HG03439 (cell line): ENCODE measurements around the gene LACRT.
A peak's percentile ranks its signal among the peaks of the same experiment; 100 is the strongest.

Experiments
- ATAC-seq: cut with Tn5 transposase; IDR thresholded peaks from one replicate; pipeline ENCODE4 v1.9.1; 2021; ENCODE audit warnings: mild to moderate bottlenecking, moderate library complexity; ENCODE audit not compliant: unreplicated experiment

LACRT gene, protein sequence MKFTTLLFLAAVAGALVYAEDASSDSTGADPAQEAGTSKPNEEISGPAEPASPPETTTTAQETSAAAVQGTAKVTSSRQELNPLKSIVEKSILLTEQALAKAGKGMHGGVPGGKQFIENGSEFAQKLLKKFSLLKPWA

DNA sequence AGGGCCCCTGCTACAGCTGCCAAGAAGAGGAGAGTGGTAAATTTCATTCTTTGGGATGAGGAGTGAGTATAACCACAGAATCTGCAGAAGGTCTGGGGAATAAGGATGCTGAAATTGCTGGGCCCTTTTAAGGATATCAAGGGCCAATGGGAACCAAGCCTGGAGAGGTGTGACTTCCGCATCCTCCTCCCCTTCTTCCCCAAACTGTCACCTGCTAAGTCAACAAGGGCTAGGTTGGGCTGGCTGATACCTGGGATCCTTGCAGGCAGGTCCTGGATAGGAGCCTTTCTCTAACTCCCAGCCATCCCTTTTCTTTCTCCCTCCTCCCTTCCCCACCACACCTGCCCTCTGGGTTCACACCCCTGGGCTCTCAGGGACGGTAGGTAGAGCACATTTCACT lies at the start of gene LACRT:
LACRT (minus strand) TSS at position 101 of the 400 bp plus-strand sequence; CDS start at position 47, 54 bp downstream.
- no peak for ATAC-seq

DNA sequence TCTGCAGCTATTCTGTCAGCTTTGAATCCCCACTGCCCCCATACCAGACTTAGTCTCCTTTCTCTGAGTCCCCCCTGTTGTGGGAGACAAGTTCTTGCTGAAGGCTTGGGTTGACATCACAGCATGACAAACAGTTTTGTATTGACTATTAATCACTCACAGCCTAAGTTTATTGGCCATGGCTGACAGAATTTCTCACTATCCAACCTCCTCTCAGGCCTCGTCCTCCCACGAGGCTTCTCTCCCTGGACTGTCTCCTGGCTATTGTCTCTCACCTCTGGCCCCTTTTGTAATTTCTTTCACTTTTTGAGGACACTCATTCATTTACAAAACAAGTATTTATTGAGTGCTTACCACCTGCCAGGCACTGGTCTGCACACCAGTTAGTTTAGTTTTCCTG lies 48.7 kb upstream of the LACRT start:
- ATAC-seq: no peak

DNA sequence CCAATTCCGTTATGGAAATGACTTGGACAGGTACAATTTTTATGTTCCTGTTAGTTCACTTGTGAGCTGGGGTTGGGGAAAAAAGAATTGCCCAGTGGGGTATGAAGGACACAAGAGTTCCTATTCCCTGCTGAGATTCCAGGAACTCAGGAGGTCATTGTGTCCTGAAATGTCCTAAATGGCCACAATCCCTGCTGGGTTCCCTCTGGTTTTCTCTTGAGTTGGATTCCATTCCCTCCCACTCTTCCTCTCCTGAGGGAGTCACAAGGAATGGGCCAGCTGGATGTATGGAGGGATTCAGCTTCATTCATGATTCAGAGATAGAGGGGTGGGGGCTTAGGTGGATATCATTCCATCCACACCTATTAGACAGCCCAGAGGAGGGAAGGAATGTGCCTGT lies 48.0 kb upstream of the LACRT start:
- ATAC-seq: no peak

DNA sequence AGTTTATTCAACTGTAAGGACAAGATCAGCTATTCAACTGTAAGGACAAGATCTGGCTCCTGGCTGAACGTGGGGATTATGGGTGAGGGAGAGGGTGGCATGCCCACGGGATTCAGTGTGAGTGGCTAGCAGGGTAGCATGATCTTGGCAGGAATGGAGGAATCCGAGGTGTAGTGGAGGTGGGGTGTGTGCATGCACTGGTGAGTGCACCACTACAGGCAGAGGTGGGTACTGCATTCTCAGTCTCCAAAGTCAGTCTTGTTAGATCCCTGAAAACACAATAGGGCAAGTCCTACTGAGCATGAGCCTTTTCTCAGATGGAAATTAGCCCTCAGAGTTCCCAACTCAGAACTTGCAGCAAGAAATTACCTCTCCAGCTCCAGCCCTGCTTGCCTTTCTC lies 45.7 kb upstream of the LACRT start:
- ATAC-seq: peak; percentile 80

DNA sequence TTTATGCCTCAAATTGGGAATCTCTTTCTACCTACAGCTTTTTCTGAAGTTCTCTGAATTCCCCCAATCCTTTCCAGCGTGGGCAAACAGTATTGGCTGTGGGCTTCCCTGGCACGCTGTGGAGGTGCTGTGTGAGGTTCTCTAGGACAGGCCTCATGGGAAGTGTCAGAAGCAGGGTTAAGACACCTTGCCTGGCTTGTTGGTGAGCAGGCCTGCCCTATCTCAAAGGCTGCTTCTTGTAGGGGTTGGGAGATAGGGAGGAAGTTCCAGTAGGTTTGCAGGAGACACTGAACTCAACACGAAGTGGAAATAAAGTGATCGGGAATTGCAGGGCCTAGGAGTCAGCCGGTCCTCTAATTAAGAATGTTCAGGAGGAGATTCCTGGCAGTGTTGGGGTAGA lies 43.4 kb upstream of the LACRT start:
- ATAC-seq: no peak

DNA sequence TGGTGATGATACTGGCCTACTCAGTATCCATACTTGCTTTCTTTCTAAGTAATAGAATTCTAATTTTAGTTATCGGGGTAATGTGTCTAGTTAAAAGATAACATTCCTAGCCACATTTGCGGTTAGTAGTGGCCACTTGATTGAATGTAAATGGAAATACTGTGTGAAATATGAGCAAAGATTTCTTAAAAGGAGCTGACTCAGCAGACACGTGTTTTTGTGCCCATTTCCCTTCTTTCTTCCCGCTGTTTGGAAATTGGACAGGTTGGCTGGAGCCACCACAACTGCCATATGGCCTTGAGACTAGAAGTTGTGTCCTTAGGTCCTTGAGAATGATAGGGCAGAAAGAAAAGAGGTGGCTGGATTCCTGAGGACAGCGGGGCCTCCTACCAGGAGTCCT lies 33.2 kb upstream of the LACRT start:
- no peak for ATAC-seq

DNA sequence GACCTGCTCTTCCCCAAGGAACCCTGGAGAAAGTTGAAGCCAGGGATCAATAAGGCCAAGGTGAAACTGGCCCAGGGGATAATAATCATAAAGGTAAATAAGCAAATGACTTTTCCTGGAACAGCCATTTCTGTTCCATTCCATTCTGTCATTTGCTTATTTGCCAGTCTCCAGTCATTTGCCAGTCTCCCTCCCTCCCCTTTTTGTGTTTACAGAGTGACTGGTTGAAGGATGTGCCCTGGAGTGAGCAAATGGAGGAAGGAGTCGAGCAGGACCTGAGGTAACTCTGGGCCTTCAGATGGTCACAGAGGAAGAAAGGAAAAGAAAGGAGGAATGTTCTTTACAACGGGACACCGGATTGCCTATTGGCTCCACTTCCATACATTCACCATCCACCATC lies 31.3 kb upstream of the LACRT start:
- no peak for ATAC-seq

DNA sequence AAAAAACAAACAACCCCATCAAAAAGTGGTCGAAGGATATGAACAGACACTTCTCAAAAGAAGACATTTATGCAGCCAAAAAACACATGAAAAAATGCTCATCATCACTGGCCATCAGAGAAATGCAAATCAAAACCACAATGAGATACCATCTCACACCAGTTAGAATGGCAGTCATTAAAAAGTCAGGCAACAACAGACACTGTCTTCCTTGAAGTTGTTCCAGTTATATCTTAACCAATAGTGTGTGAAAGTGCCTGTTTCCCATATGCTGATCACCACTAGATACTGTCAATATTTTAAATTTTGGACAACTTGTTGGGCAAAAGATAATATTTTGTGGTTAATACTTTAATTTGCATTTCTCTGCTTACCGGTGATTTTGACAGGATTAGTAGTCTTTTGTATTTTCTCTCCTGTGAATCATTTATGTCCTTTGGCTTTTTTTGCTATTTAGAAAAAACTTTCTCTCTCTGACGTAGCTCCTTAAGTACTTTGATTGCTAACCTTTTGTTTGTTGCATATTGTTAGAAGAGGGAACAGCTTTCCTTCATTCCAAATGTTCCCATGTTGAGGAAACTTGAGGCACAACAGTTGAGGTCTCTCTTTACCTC lies 30.4 kb upstream of the LACRT start:
- ATAC-seq: peak; percentile 53

DNA sequence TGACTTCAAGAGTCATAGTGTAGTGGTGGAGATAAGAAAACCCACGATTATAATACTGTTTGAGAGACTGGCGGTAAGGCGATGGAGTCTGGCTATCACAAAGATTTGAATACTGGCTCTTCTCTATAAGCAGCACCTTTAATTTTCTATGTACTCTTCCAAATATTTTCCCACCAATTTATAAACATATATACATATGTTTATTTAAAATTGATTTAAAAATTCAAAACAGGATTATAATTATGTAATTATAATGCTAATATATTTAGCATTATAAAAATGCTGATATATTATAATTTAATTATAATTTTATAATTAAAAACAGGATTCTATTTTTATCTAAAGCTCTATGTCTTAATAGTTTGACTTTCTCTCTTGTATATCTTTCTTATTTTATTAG lies 28.9 kb upstream of the LACRT start:
- ATAC-seq: no peak

DNA sequence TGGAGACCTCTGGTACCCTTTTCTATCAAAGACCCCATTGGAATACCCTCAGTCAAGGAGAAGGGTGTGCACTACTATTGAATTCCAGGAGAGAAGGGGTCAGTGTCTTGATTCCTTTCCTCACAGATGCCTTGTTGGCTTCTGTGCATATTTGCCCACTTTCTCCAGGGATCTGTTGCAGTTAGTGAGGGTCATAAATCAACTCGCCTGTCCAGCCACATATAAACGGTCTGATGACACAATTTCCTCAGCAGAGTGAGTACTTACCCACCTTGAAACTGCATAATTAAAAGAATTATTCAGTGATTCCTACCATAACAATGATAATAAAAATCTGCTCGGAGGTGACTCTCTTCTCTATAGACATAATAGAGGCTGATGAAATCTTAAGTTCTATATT lies 27.3 kb upstream of the LACRT start:
- ATAC-seq: no peak

DNA sequence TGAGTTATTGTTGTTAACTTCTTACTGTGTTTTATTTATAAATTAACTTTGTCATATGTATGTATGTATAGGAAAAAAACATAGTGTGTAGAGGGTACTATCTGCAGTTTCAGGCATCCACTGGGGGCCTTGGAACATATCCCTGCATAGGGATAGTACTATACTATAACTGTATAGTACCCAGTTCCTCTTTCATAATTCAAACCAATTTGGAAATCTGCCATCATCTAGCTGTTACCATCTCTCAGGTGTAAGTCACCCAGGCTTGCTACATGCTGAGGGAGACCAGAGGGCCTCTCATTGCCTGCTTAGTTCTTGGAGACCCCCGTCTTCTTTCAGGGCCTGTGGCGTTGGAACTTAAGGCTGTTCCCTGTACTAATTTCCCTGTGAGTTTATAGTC lies 26.4 kb upstream of the LACRT start:
- no peak for ATAC-seq

DNA sequence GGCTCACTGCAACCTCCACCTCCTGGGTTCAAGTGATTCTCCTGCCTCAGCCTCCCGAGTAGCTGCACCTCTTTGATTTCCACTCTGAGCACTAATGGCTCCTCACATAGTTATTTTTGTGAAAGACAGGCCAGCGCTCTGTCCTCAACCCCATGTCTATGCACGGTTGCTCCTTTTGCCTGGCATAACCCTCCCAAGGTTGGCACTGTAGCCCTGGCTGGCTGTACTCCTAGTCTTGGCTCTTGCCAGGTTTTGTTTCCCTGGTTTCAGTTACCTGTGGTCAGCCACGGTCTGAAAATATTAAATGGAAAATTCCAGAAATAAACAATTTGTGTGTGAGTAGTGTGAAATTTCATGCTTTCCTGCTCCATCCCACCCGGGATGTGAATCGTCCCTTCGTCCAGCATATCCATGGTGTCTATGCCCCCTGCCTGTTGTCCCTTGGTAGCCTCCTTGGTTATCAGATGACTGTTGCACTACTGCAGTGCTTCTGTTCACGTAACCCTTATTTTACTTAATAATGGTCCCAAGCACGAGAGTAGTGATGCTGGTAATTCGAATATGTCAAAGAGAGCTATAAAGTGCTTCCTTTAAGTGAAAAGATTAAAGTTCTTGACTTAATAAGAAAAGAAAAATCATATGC lies 25.7 kb upstream of the LACRT start:
- ATAC-seq: no peak

DNA sequence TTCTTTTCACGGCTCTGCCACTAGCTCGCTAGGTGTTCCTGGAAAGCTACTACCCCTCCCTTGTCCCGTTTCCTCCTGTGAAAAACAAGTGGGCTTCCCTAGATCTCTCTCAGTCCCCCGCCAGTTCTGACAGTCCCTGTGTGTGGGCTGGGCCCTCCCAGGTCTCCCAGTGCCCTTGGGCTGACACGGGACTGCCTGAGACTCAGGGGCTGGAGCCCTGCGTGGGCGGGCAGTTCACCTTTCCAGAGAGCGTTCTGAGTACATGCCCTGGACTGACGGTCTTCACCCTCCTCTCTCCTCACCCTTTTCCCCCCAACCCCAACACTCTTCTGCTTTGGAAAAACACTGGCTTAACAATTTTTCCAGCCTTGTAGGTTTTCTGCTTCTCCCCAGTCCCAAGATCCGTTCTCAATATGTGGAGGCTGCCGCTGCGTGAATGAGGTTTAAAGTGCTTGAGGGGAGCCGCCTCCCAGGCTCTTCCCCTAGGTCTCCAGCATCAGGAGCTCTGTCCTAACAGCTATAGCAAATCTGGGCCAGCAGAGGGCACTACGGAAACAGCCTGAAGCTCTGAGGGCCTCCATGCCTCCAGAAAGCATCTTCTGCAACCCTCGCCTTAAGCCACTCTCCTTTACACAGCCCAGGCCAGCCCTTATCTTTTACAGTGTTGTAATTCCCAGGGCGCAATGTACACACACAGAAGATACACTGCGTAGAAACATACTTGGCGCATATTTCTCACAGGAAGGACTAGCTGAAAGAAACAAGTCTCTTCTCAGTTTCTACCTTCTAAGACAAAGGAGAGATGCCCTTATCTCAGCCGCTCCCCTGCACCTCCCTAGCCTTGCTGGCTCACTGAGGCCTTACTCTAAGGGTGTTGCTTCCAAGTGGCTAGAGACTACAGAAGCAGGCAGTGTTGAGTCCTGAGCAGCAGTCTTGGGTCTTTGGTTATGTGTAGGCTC lies 23.9 kb upstream of the LACRT start:
- peak; percentile 78 for ATAC-seq

DNA sequence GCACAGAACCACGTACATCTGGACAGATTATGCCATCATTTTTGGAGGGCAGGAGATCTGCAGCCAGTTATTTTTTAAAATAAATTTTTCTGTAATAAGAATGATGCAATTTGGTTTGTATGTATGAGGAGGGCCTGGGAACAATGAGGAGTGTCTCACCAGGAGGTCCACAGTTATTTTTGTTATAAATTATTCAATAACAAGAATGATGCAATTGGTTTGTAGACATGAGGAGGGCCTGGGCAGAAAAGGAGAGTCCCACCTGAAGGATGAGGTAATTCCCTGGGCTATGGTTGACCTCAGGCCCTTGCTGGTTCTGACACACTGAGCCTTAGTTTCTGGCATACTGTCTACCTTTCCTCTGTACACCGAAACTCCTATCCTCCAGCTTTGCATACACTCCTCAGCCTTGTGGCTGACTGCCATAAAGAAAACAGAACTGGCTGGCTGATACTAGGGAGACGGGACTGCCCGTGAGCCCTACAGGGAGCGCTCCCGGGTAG lies 22.5 kb upstream of the LACRT start:
- ATAC-seq: no peak

DNA sequence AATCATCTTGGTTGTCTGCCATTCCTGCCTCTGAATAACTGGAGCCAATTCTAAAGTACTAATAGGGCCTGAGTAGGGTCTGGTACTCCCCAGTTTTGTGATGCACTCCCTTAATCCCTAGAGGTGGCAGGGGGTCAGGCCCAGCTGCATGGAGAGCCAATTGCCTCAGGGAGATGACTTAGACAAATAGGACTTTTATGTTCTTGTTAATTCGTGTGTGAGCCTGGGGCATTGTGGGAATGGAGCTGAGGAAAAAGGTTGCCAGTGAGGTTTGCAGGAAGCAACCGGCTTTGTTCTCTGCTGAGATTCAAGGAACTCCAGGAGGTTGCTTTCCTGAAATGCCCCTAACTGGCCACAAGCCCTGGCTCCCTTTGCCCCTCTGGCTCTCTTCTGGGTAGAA lies 20.2 kb upstream of the LACRT start:
- ATAC-seq: no peak

DNA sequence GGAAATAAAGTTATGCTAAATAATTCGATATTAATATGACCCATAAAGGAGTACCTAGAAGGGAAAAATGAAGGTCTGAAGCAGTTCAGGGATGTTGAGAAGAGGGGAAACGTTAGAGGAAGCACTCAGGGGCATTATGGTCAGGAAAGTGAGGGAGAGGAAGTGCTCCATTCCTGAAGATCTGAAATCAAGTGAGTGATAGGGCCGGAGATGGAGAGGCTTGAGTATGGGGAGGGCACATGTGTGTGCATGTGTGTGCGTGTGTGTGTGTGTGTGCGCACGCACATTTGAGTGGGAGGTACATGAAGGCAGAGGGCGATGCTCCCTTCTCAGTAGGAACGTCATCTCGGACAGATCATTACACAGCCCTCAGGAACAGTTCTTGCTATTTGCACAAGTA lies 18.3 kb upstream of the LACRT start:
- ATAC-seq: no peak

DNA sequence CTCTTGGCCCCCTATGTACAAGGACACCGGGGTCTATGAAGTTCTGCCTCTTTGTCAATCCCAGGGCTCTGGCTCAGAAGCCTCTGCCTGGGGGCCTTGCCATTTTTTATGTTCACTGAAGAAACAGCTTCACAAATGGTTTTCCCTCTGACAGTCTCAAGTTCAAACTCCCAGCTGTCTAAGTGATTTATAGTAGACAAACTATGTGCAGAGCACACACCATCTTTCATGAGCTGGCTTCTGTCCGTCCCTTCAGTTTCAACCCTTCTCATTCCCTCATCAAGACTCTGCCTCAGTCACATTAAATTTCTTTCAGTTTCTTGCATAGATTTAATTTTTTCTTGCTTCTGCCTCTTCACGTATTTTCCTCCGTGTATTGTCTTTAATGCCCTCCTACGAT lies 16.2 kb upstream of the LACRT start:
- no peak for ATAC-seq

DNA sequence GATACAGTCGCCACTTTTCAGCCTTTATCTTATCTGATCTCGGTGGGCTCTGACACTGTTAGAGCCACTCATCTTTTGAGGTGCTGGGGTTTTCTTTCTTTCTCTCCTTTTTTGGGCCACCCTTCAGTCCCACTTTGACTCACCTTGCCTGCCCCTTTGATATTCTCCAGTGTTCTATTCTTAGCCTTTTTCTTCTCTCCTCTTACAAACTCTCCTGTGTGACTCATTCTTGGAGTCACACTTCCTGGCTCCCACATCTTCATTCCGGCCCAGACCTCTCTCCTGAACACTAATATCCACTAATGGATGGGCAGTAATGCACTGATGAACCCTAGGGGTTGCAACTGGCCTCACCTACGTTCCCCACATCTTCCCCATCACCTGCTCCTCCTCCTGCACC lies 15.7 kb upstream of the LACRT start:
- ATAC-seq: no peak

DNA sequence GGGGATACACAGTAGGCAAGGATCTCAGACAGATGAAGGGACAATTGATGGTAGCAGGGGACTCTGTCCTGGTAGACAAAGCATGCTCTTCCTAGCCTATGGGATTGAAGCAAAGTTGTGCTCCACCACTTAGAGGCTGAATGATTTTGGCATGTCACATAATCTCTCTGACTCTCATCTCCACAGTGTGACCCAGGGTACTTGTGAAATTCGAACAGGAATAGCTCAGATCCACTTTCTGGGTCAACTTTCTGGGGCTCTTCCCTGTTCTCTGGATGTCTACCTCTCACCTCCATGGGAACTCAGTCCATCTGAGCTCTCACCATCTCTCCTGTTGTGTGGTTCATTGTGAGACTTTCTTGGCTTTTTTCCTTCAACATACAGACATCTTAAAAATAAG lies 15.1 kb upstream of the LACRT start:
- no peak for ATAC-seq

DNA sequence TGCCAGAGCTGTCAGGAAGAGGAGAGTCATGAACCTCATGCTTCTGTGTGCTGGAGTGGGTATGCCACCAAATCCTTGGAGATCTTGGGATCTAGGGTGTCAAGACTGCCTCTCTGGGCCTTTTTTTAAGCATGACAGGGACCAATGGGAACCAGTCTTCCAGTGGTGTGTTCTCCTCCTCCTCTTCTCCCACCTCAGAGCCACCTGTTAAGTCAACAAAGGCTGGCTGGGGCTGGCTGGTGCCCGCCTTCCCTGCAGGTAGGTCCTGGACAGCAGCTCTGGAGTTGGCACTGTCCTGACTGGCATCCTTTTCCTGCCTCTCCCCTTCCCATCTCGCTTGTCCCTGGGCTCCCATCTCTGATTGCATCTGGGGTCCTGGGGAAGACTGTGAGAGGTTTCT lies 13.6 kb upstream of the LACRT start, which contains the start of gene DCD:
DCD (minus strand) TSS at position 101 of the 400 bp plus-strand sequence; CDS start at position 39, 62 bp downstream.
- ATAC-seq: no peak

DNA sequence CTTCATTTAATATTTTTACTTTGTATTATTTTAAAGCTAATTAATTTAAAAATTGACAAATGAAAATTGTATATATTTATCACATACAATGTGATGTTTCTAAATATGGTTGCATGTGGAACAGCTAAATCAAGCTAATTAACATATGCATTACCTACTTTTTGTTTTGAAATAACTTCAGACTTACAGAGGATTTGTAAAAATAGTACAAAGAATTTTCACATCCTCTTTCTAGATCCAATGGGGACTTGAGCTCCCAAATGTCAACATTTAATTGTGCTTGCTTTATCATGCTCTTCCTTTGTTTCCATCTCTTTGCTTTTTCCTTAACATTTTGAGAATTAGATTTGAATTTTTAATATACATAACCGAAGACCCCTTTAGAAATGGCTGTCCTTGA lies 6.9 kb upstream of the LACRT start:
- ATAC-seq: no peak
